ENCODE data around the gene ILF3. TPM values are rescaled to one million over a fixed set of nuclear protein-coding genes. Genes with fewer than 3 reads are reported as not detected.

ILF3 gene
- total RNA-seq, 2 donors from 2014 or later, result 114 to 196 TPM

- no peak for DNase-seq (ENCODE audit: low spot score)
- Histone ChIP-seq H3K36me3 (peaks cover 15% of the 10 kb centered on the region), H3K4me1 (ENCODE audit: control insufficient read depth in 1 of 2, low read depth in 2 of 2) (peaks cover 7 to 33% of the 10 kb centered on the region in 2 donors), H3K27me3 (replicated peaks; ENCODE audit: insufficient read depth) (no peaks in the 10 kb centered on the region), H3K27ac (peak overlapping the region; percentile 52 to 75), H3K9me3 (no peaks in the 10 kb centered on the region), H3K4me3 (peak overlapping the region; percentile 12)
- no peak for ATAC-seq (ENCODE audit: insufficient number of reproducible peaks, low FRiP score, low read depth)
- no peak for TF ChIP-seq CTCF (IDR thresholded peaks at IDR 0.05)
These were observed 7.5 kb upstream of the ILF3 start for GRCh38 chr19:10646456-10647159.

GRCh38 chr19:10648360-10648759, 5.8 kb upstream of the ILF3 start:
- peaks cover 15 to 47% of the 10 kb centered on the region in 2 donors for H3K4me1 ChIP-seq (ENCODE audit: control insufficient read depth in 1 of 2, low read depth in 2 of 2)
- DNase-seq (ENCODE audit: low spot score), result no peak
- H3K27me3 ChIP-seq (replicated peaks; ENCODE audit: insufficient read depth), result no peaks in the 10 kb centered on the region
- no peaks in the 10 kb centered on the region for H3K36me3 ChIP-seq
- H3K9me3 ChIP-seq, result no peaks in the 10 kb centered on the region
- no peak for TF ChIP-seq CTCF (IDR thresholded peaks at IDR 0.05)
- no peak overlapping the region for H3K4me3 ChIP-seq
- no peak for ATAC-seq (ENCODE audit: insufficient number of reproducible peaks, low FRiP score, low read depth)
- H3K27ac ChIP-seq, result no peak overlapping the region

- H3K27ac ChIP-seq, result no peak overlapping the region
- peaks cover 21 to 40% of the 10 kb centered on the region in 2 donors for H3K4me1 ChIP-seq (ENCODE audit: control insufficient read depth in 1 of 2, low read depth in 2 of 2)
- H3K4me3 ChIP-seq, result no peak overlapping the region
- no peak for DNase-seq (ENCODE audit: low spot score)
- H3K36me3 ChIP-seq, result no peaks in the 10 kb centered on the region
- TF ChIP-seq CTCF (IDR thresholded peaks at IDR 0.05), result no peak
- no peaks in the 10 kb centered on the region for H3K27me3 ChIP-seq (replicated peaks; ENCODE audit: insufficient read depth)
- H3K9me3 ChIP-seq, result no peaks in the 10 kb centered on the region
- ATAC-seq (ENCODE audit: insufficient number of reproducible peaks, low FRiP score, low read depth), result no peak
These were observed 2.3 kb upstream of the ILF3 start for GRCh38 chr19:10651851-10652250.

- no peak for ATAC-seq (ENCODE audit: insufficient number of reproducible peaks, low FRiP score, low read depth)
- no peak for TF ChIP-seq CTCF (IDR thresholded peaks at IDR 0.05)
These were observed 739 bp upstream of the ILF3 start for GRCh38 chr19:10653482-10653731.

GRCh38 chr19:10654610-10655456, 687 bp downstream of the ILF3 start:
- ATAC-seq (ENCODE audit: insufficient number of reproducible peaks, low FRiP score, low read depth) (peak; percentile 10), DNase-seq (ENCODE audit: low spot score) (no peak)
- no peak for TF ChIP-seq CTCF (IDR thresholded peaks at IDR 0.05)
- Histone ChIP-seq H3K27ac (peak overlapping the region; percentile 91), H3K27me3 (replicated peaks; ENCODE audit: insufficient read depth) (no peaks in the 10 kb centered on the region), H3K9me3 (no peaks in the 10 kb centered on the region), H3K4me3 (peak overlapping the region; percentile 96), H3K4me1 (ENCODE audit: control insufficient read depth in 1 of 2, low read depth in 2 of 2) (peaks cover 21 to 54% of the 10 kb centered on the region in 2 donors), H3K36me3 (no peaks in the 10 kb centered on the region)

More at GRCh38 chr19:10653482-10653731, 739 bp upstream of the ILF3 start:
- Histone ChIP-seq H3K27me3 (replicated peaks; ENCODE audit: insufficient read depth) (no peaks in the 10 kb centered on the region), H3K36me3 (no peaks in the 10 kb centered on the region), H3K4me3 (peak overlapping the region; percentile 83), H3K4me1 (ENCODE audit: control insufficient read depth in 1 of 2, low read depth in 2 of 2) (peaks cover 21 to 44% of the 10 kb centered on the region in 2 donors), H3K9me3 (no peaks in the 10 kb centered on the region), H3K27ac (peak overlapping the region; percentile 96 to 100)
- no peak for DNase-seq (ENCODE audit: low spot score)

Measured in thoracic aorta (tissue), 2 donors.